ENCODE results near the gene THSD8.
A peak's percentile ranks its signal among the peaks of the same experiment; 100 is the strongest.

The THSD8 gene

DNA sequence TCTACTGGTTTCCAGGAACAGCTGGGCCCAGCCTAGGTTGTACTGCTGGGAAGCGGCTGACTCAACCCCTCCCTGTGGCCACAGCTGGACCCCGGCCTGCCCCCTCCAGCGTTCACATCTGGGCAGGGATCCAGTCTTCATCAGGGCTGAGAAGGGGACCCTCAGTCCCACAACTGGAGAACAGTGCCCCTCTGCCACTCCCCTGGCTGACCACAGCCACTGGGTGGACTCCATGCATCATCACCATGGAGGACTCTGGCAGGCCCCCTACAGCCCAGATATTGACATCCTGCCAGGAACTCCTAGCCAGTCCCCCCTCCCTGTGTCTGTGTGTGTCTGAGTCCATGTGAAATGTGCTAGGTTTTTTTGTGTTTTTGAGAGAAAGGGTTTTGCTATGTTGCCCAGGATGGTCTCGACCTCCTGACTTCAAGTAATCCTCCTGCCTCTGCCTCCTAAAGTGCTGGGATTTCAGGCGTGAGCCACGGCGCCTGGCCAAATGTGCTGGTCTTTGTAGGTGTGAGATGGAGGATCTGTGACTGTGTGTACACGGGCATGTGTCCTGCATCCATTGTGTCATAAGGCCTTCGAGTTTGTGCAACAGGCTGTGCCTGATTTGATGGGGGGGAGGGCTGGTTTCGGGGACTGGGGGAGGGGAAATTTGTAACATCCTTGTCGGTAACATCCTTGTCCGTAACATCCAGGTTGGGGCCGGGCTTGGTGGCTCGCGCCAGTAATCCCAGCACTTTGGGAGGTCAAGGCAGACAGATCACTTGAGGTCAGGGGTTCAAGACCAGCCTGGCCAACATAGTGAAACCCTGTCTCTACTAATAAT, 22.5 kb upstream of the THSD8 start:
- peak; percentile 76 for DNase-seq (ENCODE audit: low spot score)

GRCh38 chr19:12782174-12782423, 19.8 kb upstream of the THSD8 start:
- DNase-seq (ENCODE audit: low spot score) = no peak

GRCh38 chr19:12782424-12783290, 19.2 kb upstream of the THSD8 start:
- DNase-seq (ENCODE audit: low spot score) = peak; percentile 86

DNA sequence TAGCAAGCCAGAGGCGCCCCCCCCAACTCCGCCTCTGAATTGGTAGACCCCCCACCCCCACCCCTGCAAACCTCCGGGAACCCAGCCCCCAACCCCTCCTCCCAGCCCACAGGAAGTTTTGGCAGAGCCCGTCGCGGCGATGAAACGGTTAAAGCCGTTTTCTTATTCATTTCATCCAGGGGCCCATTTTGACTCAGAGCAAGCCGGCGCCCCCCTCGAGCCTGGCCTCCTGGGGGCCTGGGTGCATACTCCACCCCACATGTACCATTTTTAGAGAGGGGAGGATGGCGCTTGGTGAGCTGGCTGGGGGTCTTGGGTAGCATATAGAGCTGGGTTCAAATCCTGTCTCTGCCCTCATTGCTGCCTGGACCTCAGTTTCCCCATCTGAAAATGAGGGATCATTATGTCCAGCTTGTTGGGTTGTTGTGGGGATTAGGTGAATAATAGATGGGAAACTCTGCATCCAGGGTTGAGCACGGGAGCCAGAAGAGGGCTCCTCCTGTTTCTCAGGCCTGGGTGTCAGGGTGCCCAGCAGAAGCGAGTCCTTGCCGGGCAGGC, 18.5 kb upstream of the THSD8 start:
- DNase-seq (ENCODE audit: low spot score) = no peak

DNA sequence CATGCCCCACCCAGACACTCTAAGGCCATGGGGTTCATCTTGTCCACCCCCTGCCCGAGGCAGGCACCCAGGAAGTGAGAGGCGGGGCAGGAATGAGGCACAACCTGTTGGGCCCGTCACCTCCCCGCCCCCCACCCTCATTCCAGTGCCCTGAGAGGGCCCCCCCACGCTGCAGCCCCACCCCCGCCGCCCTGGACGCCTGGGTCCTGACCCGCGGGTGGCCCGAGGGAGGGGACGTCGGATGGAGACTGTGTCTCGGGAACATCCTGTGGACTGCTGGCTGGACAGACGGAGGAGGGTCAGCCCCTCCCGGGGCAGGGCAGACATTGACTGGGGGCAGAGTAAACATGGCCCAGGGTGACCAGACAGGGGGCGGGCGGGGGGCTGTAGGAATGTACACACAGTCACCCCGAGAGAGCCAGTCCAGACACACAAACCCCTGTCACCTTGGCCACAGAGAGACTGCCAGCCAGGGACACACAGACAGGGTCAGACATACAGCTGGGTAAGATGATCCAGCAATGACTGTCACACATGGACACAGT, 17.9 kb upstream of the THSD8 start:
- no peak for DNase-seq (ENCODE audit: low spot score)

DNA sequence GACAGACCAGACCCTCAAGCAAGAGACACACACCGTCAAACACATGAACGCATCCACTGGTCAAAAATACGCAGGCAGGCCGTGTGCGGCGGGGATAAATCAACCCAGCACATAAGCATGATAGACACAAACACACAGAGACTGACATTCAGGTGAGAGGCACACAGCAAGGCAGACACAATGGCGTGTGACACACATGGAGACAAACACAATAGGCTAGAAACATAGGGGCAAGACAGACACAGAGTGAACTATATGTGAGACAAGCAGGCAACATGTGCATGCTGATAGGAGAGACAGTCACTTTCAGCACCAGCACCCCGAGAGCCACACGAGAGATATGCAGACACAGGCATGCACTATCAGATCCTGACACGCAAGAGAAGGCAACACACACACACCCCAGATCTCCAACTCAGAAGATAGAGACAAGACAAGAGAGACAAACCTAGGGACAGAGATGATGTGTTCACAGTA, 17.4 kb upstream of the THSD8 start:
- DNase-seq (ENCODE audit: low spot score) = no peak

DNA sequence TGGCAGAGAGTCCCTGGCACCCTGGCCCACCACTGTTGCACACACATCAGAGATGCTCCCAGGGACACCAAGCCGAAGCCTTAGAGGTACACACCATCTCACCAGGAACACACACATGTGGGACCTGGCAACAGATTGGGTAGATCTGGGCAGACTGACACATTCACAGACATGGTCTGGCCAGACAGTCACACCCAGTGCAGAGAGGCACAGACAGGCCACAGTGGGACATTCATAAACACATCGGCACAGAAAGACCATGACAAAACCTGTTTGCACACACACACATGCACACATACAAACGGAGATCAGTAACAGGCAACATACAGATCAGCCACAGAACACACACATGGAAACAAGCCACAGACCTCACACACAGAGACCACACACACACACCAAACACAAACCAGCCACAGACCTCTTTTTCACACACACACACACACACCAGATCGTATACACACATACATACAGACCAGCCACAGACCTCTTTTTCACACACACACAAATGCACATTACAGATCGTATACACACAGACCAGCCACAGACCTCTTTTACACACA, 16.9 kb upstream of the THSD8 start:
- no peak for DNase-seq (ENCODE audit: low spot score)

GRCh38 chr19:12785431-12786031, 16.3 kb upstream of the THSD8 start:
- no peak for DNase-seq (ENCODE audit: low spot score)

GRCh38 chr19:12786141-12786870, 15.6 kb upstream of the THSD8 start:
- no peak for DNase-seq (ENCODE audit: low spot score)

DNA sequence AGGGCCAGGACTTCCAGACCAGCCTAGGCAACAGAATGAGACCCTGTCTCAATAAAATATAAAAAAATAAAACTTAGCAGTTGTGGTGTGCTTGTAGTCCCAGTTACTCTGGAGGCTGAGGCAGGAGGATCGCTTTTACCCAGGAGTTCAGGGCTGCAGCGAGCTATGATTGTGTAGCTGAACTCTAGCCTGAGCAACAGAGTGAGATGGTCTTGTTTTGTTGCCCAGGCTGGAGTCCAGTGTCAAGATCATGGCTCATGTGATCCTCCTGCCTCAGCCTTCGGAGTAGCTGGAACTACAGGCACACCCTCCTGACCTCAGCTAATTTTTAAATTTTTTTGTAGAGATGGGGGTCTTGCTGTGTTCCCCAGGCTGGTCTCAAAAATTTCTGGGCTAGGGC, 14.9 kb upstream of the THSD8 start:
- DNase-seq (ENCODE audit: low spot score) = no peak

- no peak for DNase-seq (ENCODE audit: low spot score)
These were observed 14.4 kb upstream of the THSD8 start for GRCh38 chr19:12787458-12787857.

- DNase-seq (ENCODE audit: low spot score) = no peak
These were observed 13.7 kb upstream of the THSD8 start for GRCh38 chr19:12788042-12788681.

DNA sequence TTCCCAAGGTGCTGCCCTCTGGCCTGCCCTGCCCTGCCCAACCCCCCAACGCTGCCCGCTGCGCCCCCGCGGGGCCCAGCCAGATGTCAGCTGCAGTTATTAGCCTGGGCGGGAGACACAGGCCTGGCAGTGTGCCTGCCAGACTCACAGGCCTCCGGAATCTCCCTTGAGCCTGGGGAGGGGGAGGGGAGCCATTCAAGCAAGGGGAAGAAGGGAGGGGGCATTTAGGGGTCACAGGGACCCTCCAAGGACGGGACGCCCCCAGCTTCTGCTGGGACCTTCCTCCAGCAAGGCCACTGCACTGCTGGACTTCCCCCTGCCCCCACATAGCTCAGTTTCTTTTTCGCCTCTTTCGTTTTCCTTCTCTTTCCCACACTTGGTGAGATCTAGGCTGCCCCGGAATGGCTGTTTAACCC, 13.2 kb upstream of the THSD8 start:
- peak; percentile 53 for DNase-seq (ENCODE audit: low spot score)

- DNase-seq (ENCODE audit: low spot score) = peak; percentile 50
These were observed 12.6 kb upstream of the THSD8 start for GRCh38 chr19:12789098-12789903.

GRCh38 chr19:12789904-12790619, 11.8 kb upstream of the THSD8 start:
- peak; percentile 96 for DNase-seq (ENCODE audit: low spot score)

GRCh38 chr19:12790628-12791344, 11.1 kb upstream of the THSD8 start:
- DNase-seq (ENCODE audit: low spot score) = no peak

- DNase-seq (ENCODE audit: low spot score) = peak; percentile 95
These were observed 10.4 kb upstream of the THSD8 start, which contains the start of gene JUNB for GRCh38 chr19:12791345-12792050. JUNB (plus strand) TSS chr19:12791486; CDS start chr19:12791772, 286 bp downstream.
